ENCODE data around the gene ISLR2. TPM values are rescaled to one million over a fixed set of nuclear protein-coding genes. Genes with fewer than 3 reads are reported as not detected.
"Not testable (repeated sequence)": the region's sequence is repeated elsewhere in the genome, so short reads cannot be mapped to it uniquely, and the experiment has no call there.

ISLR2 gene
- total RNA-seq, 2 donors from 2014 or later = 0.27 TPM

- TF ChIP-seq CTCF (IDR thresholded peaks at IDR 0.05) = no peak
- no peak for DNase-seq
- no peaks in the 10 kb centered on the region for H3K4me1 ChIP-seq
- no peaks in the 10 kb centered on the region for H3K36me3 ChIP-seq
- no peaks in the 10 kb centered on the region for H3K9me3 ChIP-seq
- no peak overlapping the region for H3K4me3 ChIP-seq
- H3K9ac ChIP-seq (ENCODE audit: low read depth in 2 of 2, low read length in 2 of 2) = no peak overlapping the region
- intact Hi-C loops (cut with DNase I) = no loop called here
- H3K27me3 ChIP-seq = no peaks in the 10 kb centered on the region
- H3K27ac ChIP-seq = no peak overlapping the region
These were observed 26.5 kb downstream of the ISLR2 start for GRCh38 chr15:74156678-74157411.

- intact Hi-C loops (cut with DNase I) = no loop called here
- no peak for DNase-seq
- H3K9me3 ChIP-seq = no peaks in the 10 kb centered on the region
These were observed 27.8 kb downstream of the ISLR2 start for GRCh38 chr15:74157868-74158827.

GRCh38 chr15:74158855-74159650 lies 28.7 kb downstream of the ISLR2 start:
- Histone ChIP-seq H3K36me3 (no peaks in the 10 kb centered on the region), H3K27me3 (no peaks in the 10 kb centered on the region), H3K9me3 (no peaks in the 10 kb centered on the region), H3K9ac (ENCODE audit: low read depth in 2 of 2, low read length in 2 of 2) (no peak overlapping the region), H3K4me3 (no peak overlapping the region), H3K4me1 (no peaks in the 10 kb centered on the region), H3K27ac (no peak overlapping the region)
- no peak for DNase-seq
- intact Hi-C loops (cut with DNase I) = no loop called here
- TF ChIP-seq CTCF (IDR thresholded peaks at IDR 0.05) = no peak

More at GRCh38 chr15:74157868-74158827, 27.8 kb downstream of the ISLR2 start:
- H3K36me3 ChIP-seq = no peaks in the 10 kb centered on the region
- no peak overlapping the region for H3K4me3 ChIP-seq
- TF ChIP-seq CTCF (IDR thresholded peaks at IDR 0.05) = no peak
- H3K4me1 ChIP-seq = no peaks in the 10 kb centered on the region
- no peak overlapping the region for H3K9ac ChIP-seq (ENCODE audit: low read depth in 2 of 2, low read length in 2 of 2)
- H3K27me3 ChIP-seq = no peaks in the 10 kb centered on the region
- no peak overlapping the region for H3K27ac ChIP-seq

- Histone ChIP-seq H3K27ac (no peak overlapping the region), H3K36me3 (no peaks in the 10 kb centered on the region), H3K9ac (ENCODE audit: low read depth in 2 of 2, low read length in 2 of 2) (no peak overlapping the region), H3K4me3 (no peak overlapping the region), H3K27me3 (no peaks in the 10 kb centered on the region), H3K4me1 (no peaks in the 10 kb centered on the region), H3K9me3 (no peaks in the 10 kb centered on the region)
- no peak for TF ChIP-seq CTCF (IDR thresholded peaks at IDR 0.05)
- no peak for DNase-seq
- intact Hi-C loops (cut with DNase I) = no loop called here
These were observed 29.4 kb downstream of the ISLR2 start for GRCh38 chr15:74159773-74160172.

- H3K27ac ChIP-seq; H3K9ac ChIP-seq (ENCODE audit: low read depth in 2 of 2, low read length in 2 of 2); H3K36me3 ChIP-seq; DNase-seq; intact Hi-C loops (cut with DNase I); H3K9me3 ChIP-seq; H3K27me3 ChIP-seq; H3K4me3 ChIP-seq; H3K4me1 ChIP-seq: not testable (repeated sequence)
These were observed 30.0 kb downstream of the ISLR2 start for GRCh38 chr15:74160390-74160789.

GRCh38 chr15:74162195-74162536 lies 31.8 kb downstream of the ISLR2 start:
- intact Hi-C loops (cut with DNase I); H3K27ac ChIP-seq; H3K36me3 ChIP-seq; H3K4me1 ChIP-seq; H3K4me3 ChIP-seq; DNase-seq; H3K9me3 ChIP-seq; H3K9ac ChIP-seq (ENCODE audit: low read depth in 2 of 2, low read length in 2 of 2); H3K27me3 ChIP-seq: not testable (repeated sequence)

Data from colonic mucosa (tissue), 4 donors.